ENCODE results near the gene RPS6KA6. TPM values are rescaled to one million over a fixed set of nuclear protein-coding genes. Genes with fewer than 3 reads are reported as not detected.

Gene RPS6KA6
- total and polyA plus RNA-seq, 7 experiments from 2014 or later, result 0.07 TPM; not detected in 6

DNA sequence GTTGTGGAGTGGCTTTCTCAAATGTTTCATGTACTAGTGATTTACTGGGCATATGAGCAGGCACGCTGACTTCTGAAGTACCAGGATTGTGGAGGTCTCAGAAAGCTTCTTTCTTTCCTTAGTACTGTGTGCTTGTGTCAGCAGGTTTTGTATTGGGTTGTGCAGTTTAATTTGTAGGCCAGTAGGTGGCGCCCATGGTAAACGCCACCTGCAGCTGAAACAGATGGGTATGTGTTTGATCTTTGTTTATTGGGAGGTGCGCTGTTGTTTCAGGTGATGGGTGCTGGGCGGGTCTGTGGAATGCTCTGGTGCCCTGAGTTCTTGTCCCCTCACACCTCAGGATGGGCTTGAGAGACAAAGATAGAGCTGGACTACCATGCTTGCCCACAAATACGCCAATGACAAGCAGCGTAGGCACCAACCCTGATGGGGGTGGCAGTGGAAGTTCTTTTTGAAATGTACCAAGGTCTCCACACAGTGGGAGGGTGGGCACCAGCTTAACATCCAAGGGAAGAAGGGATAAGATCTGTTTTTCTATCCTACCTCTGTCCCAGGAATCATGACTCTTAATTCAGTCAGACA, 141.5 kb downstream of the RPS6KA6 start:
- ChIA-PET POLR2A (no interaction called here), CTCF (no interaction called here)
- H3K4me3 ChIP-seq (ENCODE audit: low read length), result no peak overlapping the region
- ATAC-seq (no peak), DNase-seq (peak in 5 of 9 donors; percentile 1 to 24 (median 21))
- H3K4me1 Mint-ChIP-seq, result peaks cover 0 to 4% (median 0%) of the 10 kb centered on the region in 7 donors
- H3K4me1 ChIP-seq (ENCODE audit: control insufficient read depth in 2 of 2, insufficient read depth in 2 of 2, low read length in 2 of 2), result no peaks in the 10 kb centered on the region
- no peaks in the 10 kb centered on the region for H3K9me3 ChIP-seq (ENCODE audit: control insufficient read depth in 2 of 3, low read length in 3 of 3)
- no peaks in the 10 kb centered on the region for H3K9me3 Mint-ChIP-seq
- no peaks in the 10 kb centered on the region for H3K27me3 ChIP-seq (ENCODE audit: control insufficient read depth in 2 of 2, insufficient read depth in 2 of 2, low read length in 2 of 2)
- no peaks in the 10 kb centered on the region for H3K36me3 Mint-ChIP-seq
- intact Hi-C loops (cut with micrococcal nuclease), result loop anchor here (10.0 kb wide), 2 partner anchors 1008 to 1498 kb away; no protein-coding TSS in a partner anchor
- H3K36me3 ChIP-seq (ENCODE audit: control insufficient read depth in 2 of 3, insufficient read depth in 3 of 3, low read length in 3 of 3), result no peaks in the 10 kb centered on the region
- H3K27ac Mint-ChIP-seq, result no peak overlapping the region
- H3K27ac ChIP-seq (ENCODE audit: low read depth, low read length), result no peak overlapping the region
- H3K4me3 Mint-ChIP-seq, result no peak overlapping the region
- H3K27me3 Mint-ChIP-seq, result no peaks in the 10 kb centered on the region

DNA sequence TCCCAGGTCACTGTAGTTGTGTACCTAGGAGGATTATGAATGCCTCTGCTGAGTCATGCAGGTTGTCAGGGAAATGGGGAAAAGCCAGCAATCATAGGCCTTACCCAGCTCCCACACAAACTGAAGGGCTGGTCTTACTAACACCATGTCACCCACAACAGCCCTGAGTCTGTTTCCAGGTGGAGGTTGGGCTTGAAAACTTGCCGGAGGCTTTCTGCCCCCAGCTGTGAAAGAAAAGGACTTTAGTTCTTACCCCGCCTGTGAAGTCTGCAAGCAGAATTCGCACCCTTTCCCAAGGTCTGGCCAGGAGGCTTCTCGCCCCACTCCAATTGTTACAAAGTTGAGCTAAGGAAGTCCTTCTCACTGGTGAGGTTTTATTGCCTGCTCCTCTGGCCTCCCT, 143.9 kb downstream of the RPS6KA6 start:
- no peak overlapping the region for H3K4me3 Mint-ChIP-seq

More for the DNA sequence above, 143.9 kb downstream of the RPS6KA6 start:
- Mint-ChIP-seq H3K9me3 (peaks cover 0 to 5% (median 0%) of the 10 kb centered on the region in 11 donors), H3K27me3 (no peaks in the 10 kb centered on the region), H3K27ac (no peak overlapping the region), H3K4me1 (peaks cover 0 to 4% (median 0%) of the 10 kb centered on the region in 7 donors), H3K36me3 (no peaks in the 10 kb centered on the region)
- POLR2A ChIA-PET, result no interaction called here
- no peak for DNase-seq
- Histone ChIP-seq H3K27ac (ENCODE audit: low read depth, low read length) (no peak overlapping the region), H3K4me1 (ENCODE audit: control insufficient read depth in 2 of 2, insufficient read depth in 2 of 2, low read length in 2 of 2) (no peaks in the 10 kb centered on the region), H3K9me3 (ENCODE audit: control insufficient read depth in 2 of 3, low read length in 3 of 3) (no peaks in the 10 kb centered on the region), H3K27me3 (ENCODE audit: control insufficient read depth in 2 of 2, insufficient read depth in 2 of 2, low read length in 2 of 2) (no peaks in the 10 kb centered on the region), H3K4me3 (ENCODE audit: low read length) (no peak overlapping the region), H3K36me3 (ENCODE audit: control insufficient read depth in 2 of 3, insufficient read depth in 3 of 3, low read length in 3 of 3) (no peaks in the 10 kb centered on the region)
- CTCF ChIA-PET, result no interaction called here
- no peak for ATAC-seq
- intact Hi-C loops (cut with micrococcal nuclease), result loop anchor here (10.0 kb wide), 2 partner anchors 1011 to 1501 kb away; no protein-coding TSS in a partner anchor

Small RNA genes within 50 kb of the gene (microRNA-seq; reads per million reads assigned to microRNA genes)
- not detected for gene MIR548I4 (ENCODE audit: borderline microRNAs expressed)
